Measurements from ENCODE around the gene MINDY3.

- TF ChIP-seq CTCF (IDR thresholded peaks at IDR 0.05): no peak
- no peak for TF ChIP-seq POLR2A (IDR thresholded peaks at IDR 0.05)
Measured at GRCh38 chr10:15758618-15759017, 101.7 kb downstream of the MINDY3 start.
